ENCODE results near the gene MAPRE2.

The MAPRE2 gene

DNA sequence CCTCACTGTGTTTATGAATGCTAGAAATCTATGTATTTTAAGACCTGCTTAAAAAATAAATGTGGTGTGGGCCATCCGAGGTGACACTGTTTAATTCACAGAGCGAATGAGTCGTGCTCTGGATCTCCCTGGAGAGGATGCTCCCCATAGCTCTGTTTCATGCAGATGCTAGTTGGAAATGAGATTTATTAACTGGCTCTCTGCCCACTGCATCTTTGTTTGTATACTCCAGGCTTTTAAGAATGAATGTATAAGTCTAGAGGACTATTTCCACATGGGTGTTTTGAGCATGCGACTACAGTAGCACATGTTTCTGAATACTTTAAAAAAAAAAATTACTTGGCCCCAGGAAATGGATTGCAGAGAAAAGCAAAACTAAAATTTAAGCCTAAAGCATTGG is 3.9 kb downstream of the MAPRE2 start:
- H3K27ac ChIP-seq: no peak overlapping the region
- TF ChIP-seq ZFX (IDR thresholded peaks at IDR 0.05; ENCODE audit: borderline replicate concordance): no peak
- TF ChIP-seq, protein P1, sequence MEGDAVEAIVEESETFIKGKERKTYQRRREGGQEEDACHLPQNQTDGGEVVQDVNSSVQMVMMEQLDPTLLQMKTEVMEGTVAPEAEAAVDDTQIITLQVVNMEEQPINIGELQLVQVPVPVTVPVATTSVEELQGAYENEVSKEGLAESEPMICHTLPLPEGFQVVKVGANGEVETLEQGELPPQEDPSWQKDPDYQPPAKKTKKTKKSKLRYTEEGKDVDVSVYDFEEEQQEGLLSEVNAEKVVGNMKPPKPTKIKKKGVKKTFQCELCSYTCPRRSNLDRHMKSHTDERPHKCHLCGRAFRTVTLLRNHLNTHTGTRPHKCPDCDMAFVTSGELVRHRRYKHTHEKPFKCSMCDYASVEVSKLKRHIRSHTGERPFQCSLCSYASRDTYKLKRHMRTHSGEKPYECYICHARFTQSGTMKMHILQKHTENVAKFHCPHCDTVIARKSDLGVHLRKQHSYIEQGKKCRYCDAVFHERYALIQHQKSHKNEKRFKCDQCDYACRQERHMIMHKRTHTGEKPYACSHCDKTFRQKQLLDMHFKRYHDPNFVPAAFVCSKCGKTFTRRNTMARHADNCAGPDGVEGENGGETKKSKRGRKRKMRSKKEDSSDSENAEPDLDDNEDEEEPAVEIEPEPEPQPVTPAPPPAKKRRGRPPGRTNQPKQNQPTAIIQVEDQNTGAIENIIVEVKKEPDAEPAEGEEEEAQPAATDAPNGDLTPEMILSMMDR (IDR thresholded peaks at IDR 0.05): no peak

DNA sequence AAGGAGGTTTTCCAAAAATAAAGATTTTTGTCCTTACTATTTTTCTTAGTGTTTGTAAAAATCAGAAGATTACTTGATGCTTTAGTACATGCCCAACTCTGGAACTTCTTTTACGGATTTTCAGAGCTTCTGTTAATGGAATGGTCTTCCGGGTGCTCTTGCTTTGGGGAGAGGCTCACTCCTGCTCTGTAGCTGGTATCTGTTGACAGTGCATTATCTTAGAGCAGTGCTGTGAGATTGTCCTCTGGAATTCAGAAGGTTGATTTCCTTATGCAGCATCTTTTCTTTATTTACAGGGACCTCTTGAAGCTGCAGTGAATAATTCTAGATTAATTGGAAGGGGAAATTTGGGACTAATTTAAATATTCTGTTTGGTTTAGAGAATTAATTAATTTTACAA is 4.6 kb downstream of the MAPRE2 start:
- TF ChIP-seq ZFX (IDR thresholded peaks at IDR 0.05; ENCODE audit: borderline replicate concordance): no peak
- TF ChIP-seq, protein P1 (IDR thresholded peaks at IDR 0.05): no peak
- no peak overlapping the region for H3K27ac ChIP-seq

DNA sequence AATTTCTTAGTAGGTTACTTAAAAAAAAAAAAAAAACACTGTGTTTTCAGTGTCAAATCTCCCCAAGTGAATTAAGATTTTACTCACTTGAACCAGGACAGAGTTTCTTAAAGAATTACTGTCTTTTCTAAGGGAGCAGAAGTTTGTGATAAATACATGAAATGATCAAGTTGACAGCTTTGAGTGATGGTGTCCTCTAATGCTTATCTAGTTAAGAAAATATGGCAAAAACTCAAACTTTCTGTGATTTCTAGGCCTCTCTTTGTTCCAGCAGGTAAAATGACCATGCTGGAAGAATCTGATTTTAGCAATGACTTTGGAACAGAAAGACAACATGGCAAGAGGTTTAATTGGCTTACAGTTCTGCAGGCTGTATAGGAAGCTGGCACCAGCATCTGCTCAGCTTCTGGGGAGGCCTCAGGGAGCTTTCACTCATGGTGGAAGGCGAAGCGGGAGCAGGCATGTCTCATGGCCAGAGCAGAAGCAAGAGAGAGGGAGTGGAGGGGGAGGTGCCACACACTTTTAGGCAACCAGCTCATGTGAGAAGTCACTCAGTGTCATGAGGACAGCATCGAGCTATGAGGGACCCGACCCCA is 6.6 kb downstream of the MAPRE2 start:
- TF ChIP-seq, protein P1 (IDR thresholded peaks at IDR 0.05): no peak
- no peak overlapping the region for H3K27ac ChIP-seq

DNA sequence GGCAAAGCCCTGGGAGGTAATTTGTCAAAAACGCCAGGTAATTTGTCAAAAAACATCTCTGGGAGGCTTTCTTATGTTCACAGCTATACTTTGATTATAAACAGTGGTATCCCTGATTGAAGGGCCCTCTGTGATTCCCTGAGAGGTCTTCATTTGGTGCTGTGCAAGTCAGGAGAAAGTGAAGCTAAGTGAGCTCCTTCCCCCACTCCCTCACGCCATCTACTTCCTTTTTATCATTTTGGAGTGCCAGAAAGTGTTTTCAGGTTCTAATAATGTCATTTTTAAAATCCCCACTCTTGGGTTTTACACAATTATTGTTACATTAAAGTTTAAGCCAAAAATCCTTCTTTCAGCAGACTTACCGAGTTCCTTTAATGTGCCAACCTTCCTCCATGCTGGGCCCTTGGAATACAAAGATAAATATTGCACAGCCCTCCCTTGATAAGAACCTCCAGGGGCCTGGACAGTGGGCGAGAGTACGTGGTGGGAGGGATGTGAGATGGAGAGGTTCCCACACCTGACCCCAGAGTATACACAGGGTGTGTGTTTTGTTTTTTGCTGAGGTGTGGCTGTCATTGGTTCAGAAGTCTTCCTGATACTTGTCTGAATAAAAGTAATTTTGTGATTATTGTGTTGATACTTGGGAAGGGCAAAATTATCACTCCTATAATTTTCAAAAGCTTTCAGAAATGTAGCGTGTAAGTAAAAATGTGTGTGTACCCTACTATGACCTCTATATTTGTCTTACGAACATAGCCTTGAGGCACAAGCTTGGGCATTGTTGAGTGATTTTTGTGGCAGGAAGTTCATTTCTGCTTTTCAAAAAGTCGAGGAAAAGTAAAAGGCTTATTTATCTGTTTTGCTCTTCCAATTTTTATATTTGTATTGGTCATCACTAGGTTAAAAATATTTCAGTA is 8.2 kb downstream of the MAPRE2 start:
- no peak overlapping the region for H3K27ac ChIP-seq
- TF ChIP-seq ZFX (IDR thresholded peaks at IDR 0.05; ENCODE audit: borderline replicate concordance): no peak
- TF ChIP-seq, protein P1 (IDR thresholded peaks at IDR 0.05): no peak

DNA sequence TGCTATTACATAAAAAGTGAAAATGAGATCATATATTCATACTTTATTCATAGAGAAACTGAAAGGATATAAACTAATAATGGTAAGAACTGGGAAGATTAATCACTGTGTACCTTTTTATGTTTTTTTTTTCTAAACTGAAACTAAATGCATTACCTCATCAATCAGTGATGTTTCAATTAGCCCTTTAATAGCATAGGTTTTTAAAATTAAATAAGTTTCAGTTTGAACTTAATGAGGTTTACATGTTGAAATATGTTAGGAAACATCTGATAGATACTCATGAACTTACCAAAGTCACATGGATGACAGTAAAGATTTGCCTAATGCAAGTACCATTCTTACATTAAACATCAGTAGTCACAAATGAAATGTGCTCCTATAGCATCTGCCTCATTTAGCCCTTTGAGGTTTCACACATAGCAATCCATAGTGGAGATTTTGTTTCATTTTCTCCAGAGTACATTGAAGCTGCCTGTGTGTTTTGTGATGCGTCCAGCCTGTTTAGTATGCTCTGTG is 8.9 kb downstream of the MAPRE2 start:
- H3K27ac ChIP-seq: no peak overlapping the region
- TF ChIP-seq, protein P1 (IDR thresholded peaks at IDR 0.05): no peak
- TF ChIP-seq ZFX (IDR thresholded peaks at IDR 0.05; ENCODE audit: borderline replicate concordance): no peak

DNA sequence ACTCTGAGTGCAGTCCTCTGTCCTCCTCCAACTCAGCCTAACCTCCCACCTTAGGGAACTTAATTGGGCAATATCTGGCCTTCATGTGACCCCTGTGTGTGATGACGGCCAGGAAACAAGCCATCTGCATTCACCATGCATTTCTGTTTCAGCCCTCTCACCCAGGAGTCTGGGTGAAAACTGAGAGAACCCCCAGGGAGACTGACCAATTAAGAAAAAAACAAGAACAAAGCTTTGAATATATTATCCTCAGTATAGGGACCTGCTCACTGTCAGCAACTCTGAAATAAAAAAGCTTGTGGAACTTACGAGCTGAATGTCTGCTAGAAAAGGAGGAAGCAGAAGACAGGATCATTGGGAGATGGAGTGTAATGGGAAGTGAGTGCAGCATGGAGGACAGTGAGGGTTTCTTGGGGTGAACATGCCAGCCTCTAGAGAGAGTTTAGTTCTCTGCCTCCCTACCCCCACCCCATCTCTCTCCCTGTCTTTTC is 9.5 kb downstream of the MAPRE2 start:
- no peak for TF ChIP-seq ZFX (IDR thresholded peaks at IDR 0.05; ENCODE audit: borderline replicate concordance)
- TF ChIP-seq, protein P1 (IDR thresholded peaks at IDR 0.05): no peak
- no peak overlapping the region for H3K27ac ChIP-seq
